SK-N-SH treated with all-trans-retinoic acid at 6 μM for 48 hours (cell line): Measurements from ENCODE around the gene SOWAHA.
A peak's percentile ranks its signal among the peaks of the same experiment; 100 is the strongest.

ENCODE experiments used
- ATAC-seq: fragments of 200-7000 bp; cut with Tn5 transposase; 3 replicates; pipeline ENCODE4 v1.9.1; 2020; ENCODE audit warnings: mild to moderate bottlenecking, moderate library complexity
- ARNTL ChIP-seq: fragments of 450-650 bp; formaldehyde crosslinking; IDR thresholded peaks from 2 replicates; pipeline ENCODE4 v1.5.0; 2020; ENCODE audit warnings: low read depth, mild to moderate bottlenecking, moderate library complexity, borderline replicate concordance
- BACH2 ChIP-seq: fragments of 250-450 bp; sonication (Bioruptor Pico); IDR thresholded peaks from 2 replicates; pipeline ENCODE4 v1.9.0; 2021; ENCODE audit warnings: mild to moderate bottlenecking, borderline replicate concordance
- CSDC2 ChIP-seq: fragments of 250-450 bp; sonication (Bioruptor Pico); IDR thresholded peaks from 2 replicates; pipeline ENCODE4 v1.5.0; 2020; ENCODE audit warnings: mild to moderate bottlenecking, moderate library complexity
- ESRRG ChIP-seq: fragments of 250-450 bp; sonication (Bioruptor Pico); IDR thresholded peaks from 2 replicates; pipeline ENCODE4 v1.6.1; 2021; ENCODE audit warnings: mild to moderate bottlenecking
- GLIS3 ChIP-seq: fragments of 250-450 bp; sonication (Bioruptor Pico); IDR thresholded peaks from 2 replicates; pipeline ENCODE4 v1.5.0; 2020; ENCODE audit warnings: mild to moderate bottlenecking, moderate library complexity
- ISL1 ChIP-seq: fragments of 250-450 bp; sonication (Bioruptor Pico); IDR thresholded peaks from 2 replicates; pipeline ENCODE4 v2.1.2; 2022; ENCODE audit warnings: mild to moderate bottlenecking, moderate library complexity
- OSR1 ChIP-seq: fragments of 250-450 bp; sonication (Bioruptor Pico); IDR thresholded peaks from 2 replicates; pipeline ENCODE4 v1.8.0; 2022; ENCODE audit warnings: moderate library complexity, mild to moderate bottlenecking, inconsistent platforms
- PPARA ChIP-seq: fragments of 250-450 bp; sonication (Bioruptor Pico); IDR thresholded peaks from 2 replicates; pipeline ENCODE4 v1.5.0; 2020; ENCODE audit warnings: mild to moderate bottlenecking, borderline replicate concordance
- RARB ChIP-seq: fragments of 250-450 bp; sonication (Bioruptor Pico); IDR thresholded peaks from 2 replicates; pipeline ENCODE4 v1.8.0; 2021; ENCODE audit warnings: mild to moderate bottlenecking, moderate library complexity
- SNAI2 ChIP-seq: fragments of 250-450 bp; sonication (Bioruptor Pico); IDR thresholded peaks from 2 replicates; pipeline ENCODE4 v1.5.0; 2020; ENCODE audit warnings: mild to moderate bottlenecking, moderate library complexity
- TCF4 ChIP-seq: fragments of 250-450 bp; sonication (Bioruptor Pico); IDR thresholded peaks from 2 replicates; pipeline ENCODE4 v1.8.0; 2021; ENCODE audit warnings: mild to moderate bottlenecking, moderate library complexity, borderline replicate concordance
- TOX ChIP-seq: fragments of 250-450 bp; sonication (Bioruptor Pico); IDR thresholded peaks from 2 replicates; pipeline ENCODE4 v1.8.0; 2021; ENCODE audit warnings: mild to moderate bottlenecking, moderate library complexity, borderline replicate concordance
- ZFP3 ChIP-seq: fragments of 250-450 bp; sonication (Bioruptor Pico); IDR thresholded peaks from 2 replicates; pipeline ENCODE4 v1.5.0; 2020; ENCODE audit warnings: mild to moderate bottlenecking, moderate library complexity
- ZFP30 ChIP-seq: fragments of 450-650 bp; formaldehyde crosslinking; IDR thresholded peaks from 2 replicates; pipeline ENCODE4 v1.5.0; 2022; ENCODE audit warnings: mild to moderate bottlenecking, moderate library complexity
- ZNF70 ChIP-seq: fragments of 450-650 bp; formaldehyde crosslinking; IDR thresholded peaks from 2 replicates; pipeline ENCODE4 v1.5.0; 2020; ENCODE audit warnings: mild to moderate bottlenecking, moderate library complexity
- ZNF8 ChIP-seq: fragments of 450-650 bp; formaldehyde crosslinking; IDR thresholded peaks from 2 replicates; pipeline ENCODE4 v1.5.0; 2020; ENCODE audit warnings: mild to moderate bottlenecking, moderate library complexity
- TF ChIP-seq, protein P1 (sequence below): fragments of 250-450 bp; sonication (Bioruptor Pico); IDR thresholded peaks from 2 replicates; pipeline ENCODE4 v1.8.0; 2021; ENCODE audit warnings: low read depth, mild to moderate bottlenecking, moderate library complexity, borderline replicate concordance
- TF ChIP-seq, protein P2 (sequence below): fragments of 250-450 bp; sonication (Bioruptor Pico); IDR thresholded peaks from 2 replicates; pipeline ENCODE4 v1.8.0; 2020; ENCODE audit warnings: mild to moderate bottlenecking, moderate library complexity, borderline replicate concordance
- TF ChIP-seq, protein P3 (sequence below): fragments of 250-450 bp; sonication (Bioruptor Pico); IDR thresholded peaks from 2 replicates; pipeline ENCODE4 v1.5.1; 2020; ENCODE audit warnings: low read depth, mild to moderate bottlenecking, moderate library complexity

SOWAHA gene

DNA sequence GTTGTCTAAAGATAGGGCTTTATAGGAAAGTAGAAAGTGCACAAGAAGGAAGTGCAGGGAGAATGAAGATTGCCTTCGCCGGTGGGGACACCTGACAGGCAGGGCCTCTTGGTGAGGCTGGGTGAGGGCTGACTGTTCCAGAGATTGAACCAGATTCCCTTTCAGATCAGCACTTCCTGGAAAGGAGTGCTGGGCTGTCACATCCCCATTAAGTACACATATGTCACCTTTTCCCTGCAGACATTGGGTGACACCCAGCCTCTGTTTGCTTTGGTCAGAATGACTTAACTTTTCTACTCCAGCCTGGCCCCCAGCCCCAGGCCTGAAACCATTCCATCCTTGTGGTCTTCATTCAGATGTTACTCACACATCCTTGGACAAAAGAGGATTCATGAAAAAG, 24.8 kb downstream of the SOWAHA start:
- ATAC-seq: no peak
- TF ChIP-seq ISL1 (CRISPR knock-in tag) (no peak), ZFP30 (CRISPR knock-in tag) (no peak), ZNF8 (no peak), TOX (CRISPR knock-in tag) (no peak), ZFP3 (CRISPR knock-in tag) (no peak), ZNF70 (CRISPR knock-in tag) (no peak), BACH2 (no peak), GLIS3 (CRISPR knock-in tag) (no peak), SNAI2 (CRISPR knock-in tag) (no peak), CSDC2 (CRISPR knock-in tag) (no peak), TCF4 (CRISPR knock-in tag) (no peak), PPARA (CRISPR knock-in tag) (no peak), ARNTL (no peak), OSR1 (CRISPR knock-in tag) (no peak)
- TF ChIP-seq, protein P1, sequence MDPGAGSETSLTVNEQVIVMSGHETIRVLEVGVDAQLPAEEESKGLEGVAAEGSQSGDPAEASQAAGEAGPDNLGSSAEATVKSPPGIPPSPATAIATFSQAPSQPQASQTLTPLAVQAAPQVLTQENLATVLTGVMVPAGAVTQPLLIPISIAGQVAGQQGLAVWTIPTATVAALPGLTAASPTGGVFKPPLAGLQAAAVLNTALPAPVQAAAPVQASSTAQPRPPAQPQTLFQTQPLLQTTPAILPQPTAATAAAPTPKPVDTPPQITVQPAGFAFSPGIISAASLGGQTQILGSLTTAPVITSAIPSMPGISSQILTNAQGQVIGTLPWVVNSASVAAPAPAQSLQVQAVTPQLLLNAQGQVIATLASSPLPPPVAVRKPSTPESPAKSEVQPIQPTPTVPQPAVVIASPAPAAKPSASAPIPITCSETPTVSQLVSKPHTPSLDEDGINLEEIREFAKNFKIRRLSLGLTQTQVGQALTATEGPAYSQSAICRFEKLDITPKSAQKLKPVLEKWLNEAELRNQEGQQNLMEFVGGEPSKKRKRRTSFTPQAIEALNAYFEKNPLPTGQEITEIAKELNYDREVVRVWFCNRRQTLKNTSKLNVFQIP (CRISPR knock-in tag): no peak
- TF ChIP-seq, protein P2, sequence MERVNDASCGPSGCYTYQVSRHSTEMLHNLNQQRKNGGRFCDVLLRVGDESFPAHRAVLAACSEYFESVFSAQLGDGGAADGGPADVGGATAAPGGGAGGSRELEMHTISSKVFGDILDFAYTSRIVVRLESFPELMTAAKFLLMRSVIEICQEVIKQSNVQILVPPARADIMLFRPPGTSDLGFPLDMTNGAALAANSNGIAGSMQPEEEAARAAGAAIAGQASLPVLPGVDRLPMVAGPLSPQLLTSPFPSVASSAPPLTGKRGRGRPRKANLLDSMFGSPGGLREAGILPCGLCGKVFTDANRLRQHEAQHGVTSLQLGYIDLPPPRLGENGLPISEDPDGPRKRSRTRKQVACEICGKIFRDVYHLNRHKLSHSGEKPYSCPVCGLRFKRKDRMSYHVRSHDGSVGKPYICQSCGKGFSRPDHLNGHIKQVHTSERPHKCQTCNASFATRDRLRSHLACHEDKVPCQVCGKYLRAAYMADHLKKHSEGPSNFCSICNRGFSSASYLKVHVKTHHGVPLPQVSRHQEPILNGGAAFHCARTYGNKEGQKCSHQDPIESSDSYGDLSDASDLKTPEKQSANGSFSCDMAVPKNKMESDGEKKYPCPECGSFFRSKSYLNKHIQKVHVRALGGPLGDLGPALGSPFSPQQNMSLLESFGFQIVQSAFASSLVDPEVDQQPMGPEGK (CRISPR knock-in tag): no peak
- TF ChIP-seq, protein P3, sequence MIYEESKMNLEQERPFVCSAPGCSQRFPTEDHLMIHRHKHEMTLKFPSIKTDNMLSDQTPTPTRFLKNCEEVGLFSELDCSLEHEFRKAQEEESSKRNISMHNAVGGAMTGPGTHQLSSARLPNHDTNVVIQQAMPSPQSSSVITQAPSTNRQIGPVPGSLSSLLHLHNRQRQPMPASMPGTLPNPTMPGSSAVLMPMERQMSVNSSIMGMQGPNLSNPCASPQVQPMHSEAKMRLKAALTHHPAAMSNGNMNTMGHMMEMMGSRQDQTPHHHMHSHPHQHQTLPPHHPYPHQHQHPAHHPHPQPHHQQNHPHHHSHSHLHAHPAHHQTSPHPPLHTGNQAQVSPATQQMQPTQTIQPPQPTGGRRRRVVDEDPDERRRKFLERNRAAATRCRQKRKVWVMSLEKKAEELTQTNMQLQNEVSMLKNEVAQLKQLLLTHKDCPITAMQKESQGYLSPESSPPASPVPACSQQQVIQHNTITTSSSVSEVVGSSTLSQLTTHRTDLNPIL (CRISPR knock-in tag): no peak
- TF ChIP-seq, all 23 proteins: peak for 0

DNA sequence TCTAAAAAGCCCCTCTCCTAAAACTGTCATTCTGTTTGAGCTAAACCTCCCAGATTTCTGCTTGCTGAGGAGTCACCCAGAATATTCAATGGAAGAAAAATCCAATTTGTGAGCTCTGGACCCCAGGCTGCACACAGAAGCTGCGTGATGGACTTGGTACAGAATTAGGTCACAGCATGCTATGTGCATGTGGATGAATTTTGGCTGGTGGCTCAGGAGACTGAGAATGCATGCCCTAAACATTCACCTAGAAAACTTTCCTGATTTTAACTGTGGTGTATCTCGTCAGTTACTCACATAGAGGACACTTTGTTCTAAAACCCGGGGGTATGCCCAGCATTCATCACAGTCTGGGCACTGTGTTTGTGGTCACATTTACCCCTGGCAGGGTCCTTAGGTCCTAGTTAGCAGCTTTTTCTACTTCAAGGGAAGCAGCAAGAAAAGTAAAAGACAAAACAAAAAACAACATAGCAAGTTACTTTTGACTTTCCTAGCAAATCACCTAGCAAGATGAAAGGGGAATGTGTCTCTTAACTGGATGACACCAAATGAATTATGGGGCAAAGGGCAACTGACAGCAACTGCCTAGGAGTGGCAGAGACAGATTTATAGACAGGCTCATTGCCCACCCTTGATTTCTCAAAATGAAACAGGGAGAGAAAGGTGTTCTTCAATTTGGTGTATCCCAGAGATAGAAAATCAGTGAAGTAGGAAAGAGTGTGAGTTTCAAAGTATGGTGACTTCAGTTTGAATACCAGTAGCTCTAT, 25.6 kb downstream of the SOWAHA start:
- TF ChIP-seq ISL1 (CRISPR knock-in tag) (no peak), ZNF8 (no peak)
- ATAC-seq: no peak

DNA sequence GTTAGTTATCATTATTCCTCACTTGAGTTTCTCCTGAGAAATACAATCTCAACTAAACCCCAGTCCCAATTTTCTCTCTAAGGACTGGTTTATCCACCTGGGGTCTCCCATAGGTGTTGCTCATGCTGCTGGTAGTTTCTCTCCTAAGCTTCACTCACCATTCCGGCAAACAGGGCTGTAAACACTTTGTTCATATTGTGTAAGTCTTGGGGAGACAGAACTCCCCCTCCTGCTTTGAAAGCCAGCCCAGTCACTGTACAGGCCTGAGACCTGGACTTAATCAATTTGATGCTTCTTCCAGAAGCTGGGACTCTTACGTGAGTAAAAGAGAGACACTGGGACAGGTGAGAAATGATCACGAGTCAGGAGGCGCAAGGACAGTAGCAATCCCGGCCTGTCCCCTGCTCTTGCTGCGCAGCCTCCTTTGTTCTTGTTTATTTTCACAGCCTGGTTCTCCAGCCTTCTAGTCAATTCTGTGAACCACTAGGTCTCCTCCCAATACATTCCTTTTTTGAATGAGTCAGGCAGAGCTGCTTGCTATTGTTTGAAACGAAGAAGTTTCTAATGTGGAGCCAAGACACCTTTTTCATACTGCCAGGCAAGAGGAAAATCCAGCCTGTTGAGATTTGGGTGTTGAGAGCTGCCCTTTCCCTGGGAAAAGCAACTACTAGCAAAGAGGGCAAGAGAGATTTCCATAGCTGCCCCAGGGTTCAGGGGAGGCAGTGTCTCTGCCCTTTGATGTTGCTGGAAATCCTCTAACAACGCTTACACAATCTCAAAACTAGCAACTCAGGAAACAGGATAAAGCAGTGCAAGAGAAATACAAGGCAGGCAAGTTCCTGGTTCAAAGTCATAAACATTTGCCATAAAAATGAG, 26.6 kb downstream of the SOWAHA start:
- ATAC-seq: 0 out of 3 replicates have a peak, but pooled peaks have one; percentile 32
- TF ChIP-seq ZFP30 (CRISPR knock-in tag): no peak
- no peak for TF ChIP-seq ZNF70 (CRISPR knock-in tag)
- TF ChIP-seq SNAI2 (CRISPR knock-in tag): no peak
- no peak for TF ChIP-seq ZFP3 (CRISPR knock-in tag)
- TF ChIP-seq BACH2: no peak
- no peak for TF ChIP-seq ESRRG (CRISPR knock-in tag)
- TF ChIP-seq, protein P1 (CRISPR knock-in tag): no peak
- TF ChIP-seq RARB (CRISPR knock-in tag): no peak
- TF ChIP-seq ISL1 (CRISPR knock-in tag): no peak
- no peak for TF ChIP-seq TOX (CRISPR knock-in tag)
- no peak for TF ChIP-seq ZNF8
- TF ChIP-seq, protein P3 (CRISPR knock-in tag): no peak
